Ascending aorta (tissue), 2 donors: ENCODE results near the gene LTA. TPM values are rescaled to one million over a fixed set of nuclear protein-coding genes. Genes with fewer than 3 reads are reported as not detected.

Source experiments
- DNase-seq, 2 donors: peaks; one replicate each; pipeline ENCODE4 v3.0.0-alpha.2; 2019; ENCODE audit warnings: low spot score in 2 of 2
- H3K27ac ChIP-seq, 2 donors: fragments of 200-600 bp; sonication (generic); one replicate each; pipeline ENCODE4 v1.5.1; 2016 to 2017; ENCODE audit warnings: mild to moderate bottlenecking in 1 of 2
- H3K27me3 ChIP-seq: fragments of 200-600 bp; sonication (generic); one replicate; pipeline ENCODE4 v1.5.1; 2017
- H3K36me3 ChIP-seq, 2 donors: fragments of 200-600 bp; sonication (generic); one replicate each; pipeline ENCODE4 v1.5.1; 2016
- H3K4me1 ChIP-seq, 2 donors: fragments of 200-600 bp; sonication (generic); one replicate each; pipeline ENCODE4 v1.5.1; 2016 to 2017; ENCODE audit warnings: mild to moderate bottlenecking in 1 of 2
- H3K4me3 ChIP-seq, 2 donors: fragments of 200-600 bp; sonication (generic); one replicate each; pipeline ENCODE4 v1.5.1; 2016 to 2017; ENCODE audit warnings: mild to moderate bottlenecking in 1 of 2
- H3K9me3 ChIP-seq, 2 donors: fragments of 200-600 bp; sonication (generic); one replicate each; pipeline ENCODE4 v1.5.1; 2016
- CTCF ChIP-seq, 3 experiments: fragments of 200-600 bp in 2 of 3; fragments of 450-650 bp in 1 of 3; sonication (generic) in 2 of 3; IDR thresholded peaks; one replicate each; pipeline ENCODE4 v1.5.1; 2016 to 2019; ENCODE audit warnings: antibody characterized with exemption in 3 of 3, mild to moderate bottlenecking in 1 of 3, moderate library complexity in 1 of 3
- intact Hi-C: fragments of 100-400 bp; cut with DNase I; formaldehyde crosslinking; loops from one replicate; pipeline ENCODE4 v1.15.1; 2023
- total RNA-seq: library from RNA; depleted of rRNA; stranded (reverse); fragments of >200 nt; gene quantifications from one replicate; pipeline ENCODE4 v1.1.0, GENCODE V29; 2016

The LTA gene
- total RNA-seq, 1 donor from 2014 or later = not detected

GRCh38 chr6:31529329-31530150 is 42.5 kb upstream of the LTA start:
- Histone ChIP-seq H3K27ac (no peak overlapping the region), H3K9me3 (no peaks in the 10 kb centered on the region), H3K4me3 (no peak overlapping the region), H3K36me3 (peaks cover 38 to 50% of the 10 kb centered on the region in 2 donors), H3K4me1 (no peaks in the 10 kb centered on the region), H3K27me3 (no peaks in the 10 kb centered on the region)
- no peak for DNase-seq
- no peak for TF ChIP-seq CTCF (IDR thresholded peaks at IDR 0.05)
- intact Hi-C loops = loop anchor here (5.0 kb wide), 1 partner anchor 37 kb away; no protein-coding TSS in a partner anchor

- Histone ChIP-seq H3K9me3 (no peaks in the 10 kb centered on the region), H3K27ac (no peak overlapping the region), H3K27me3 (no peaks in the 10 kb centered on the region), H3K4me3 (no peak overlapping the region), H3K4me1 (no peaks in the 10 kb centered on the region), H3K36me3 (peaks cover 49 to 61% of the 10 kb centered on the region in 2 donors)
- TF ChIP-seq CTCF (IDR thresholded peaks at IDR 0.05) = no peak
- no peak for DNase-seq
- intact Hi-C loops = no loop called here
These were observed 41.4 kb upstream of the LTA start for GRCh38 chr6:31530659-31531058.

GRCh38 chr6:31531162-31531561 is 40.9 kb upstream of the LTA start:
- TF ChIP-seq CTCF (IDR thresholded peaks at IDR 0.05) = no peak
- H3K36me3 ChIP-seq = peaks cover 54 to 66% of the 10 kb centered on the region in 2 donors
- DNase-seq = no peak
- no peaks in the 10 kb centered on the region for H3K9me3 ChIP-seq
- H3K27me3 ChIP-seq = no peaks in the 10 kb centered on the region
- no peak overlapping the region for H3K4me3 ChIP-seq
- H3K27ac ChIP-seq = no peak overlapping the region
- H3K4me1 ChIP-seq = no peaks in the 10 kb centered on the region
- intact Hi-C loops = no loop called here

GRCh38 chr6:31531771-31532643 is 40.1 kb upstream of the LTA start:
- no peak for DNase-seq
- Histone ChIP-seq H3K36me3 (peaks cover 62 to 75% of the 10 kb centered on the region in 2 donors), H3K27ac (no peak overlapping the region), H3K4me3 (no peak overlapping the region), H3K4me1 (no peaks in the 10 kb centered on the region), H3K27me3 (no peaks in the 10 kb centered on the region), H3K9me3 (no peaks in the 10 kb centered on the region)
- intact Hi-C loops = no loop called here
- no peak for TF ChIP-seq CTCF (IDR thresholded peaks at IDR 0.05)

- Histone ChIP-seq H3K9me3 (no peaks in the 10 kb centered on the region), H3K27me3 (no peaks in the 10 kb centered on the region), H3K36me3 (peaks cover 71 to 83% of the 10 kb centered on the region in 2 donors), H3K4me3 (no peak overlapping the region), H3K27ac (no peak overlapping the region), H3K4me1 (no peaks in the 10 kb centered on the region)
- intact Hi-C loops = no loop called here
- TF ChIP-seq CTCF (IDR thresholded peaks at IDR 0.05) = no peak
- DNase-seq = no peak
These were observed 39.2 kb upstream of the LTA start for GRCh38 chr6:31532644-31533454.
